HG03064 (cell line): ENCODE measurements around the gene MCM7.

Experiments used
- ATAC-seq: cut with Tn5 transposase; IDR thresholded peaks from one replicate; pipeline ENCODE4 v1.9.1; 2021; ENCODE audit warnings: low read depth; ENCODE audit not compliant: unreplicated experiment

MCM7 gene

DNA sequence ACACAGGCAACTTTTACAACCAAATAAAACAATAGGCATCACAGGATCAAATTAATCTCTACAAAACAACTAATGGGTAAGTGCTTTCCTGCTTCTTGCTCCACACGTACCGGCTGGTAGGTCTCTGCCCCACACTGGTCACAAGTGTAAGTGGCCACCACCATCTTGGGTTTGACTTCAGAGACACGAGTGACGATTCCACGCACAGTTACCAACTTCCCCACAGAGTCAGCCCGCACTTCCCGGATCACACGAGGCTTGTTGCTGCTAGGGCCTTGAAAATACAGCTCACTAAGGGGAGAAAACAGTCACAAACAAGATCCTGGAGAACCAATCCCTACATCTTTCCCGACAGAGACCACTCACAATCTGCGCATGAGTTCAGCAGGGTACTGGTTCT, 2.3 kb downstream of the MCM7 start:
- no peak for ATAC-seq

DNA sequence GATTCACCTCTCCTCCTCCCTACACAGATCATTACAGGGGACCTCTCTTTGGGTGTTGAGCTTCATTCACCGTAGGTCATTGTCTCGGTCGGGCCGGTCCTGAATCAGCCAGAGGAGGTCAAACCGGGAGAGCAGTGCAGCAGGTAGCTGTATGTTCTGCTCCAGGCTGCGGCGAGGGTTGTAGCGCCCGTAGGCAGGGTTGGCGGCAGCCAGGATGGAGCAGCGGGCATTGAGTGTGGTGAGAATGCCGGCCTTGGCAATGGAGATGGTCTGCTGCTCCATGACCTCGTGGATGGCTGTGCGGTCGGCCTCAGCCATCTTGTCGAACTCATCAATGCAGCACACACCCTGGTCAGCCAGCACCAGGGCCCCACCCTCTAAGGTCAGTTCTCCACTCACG, 5.5 kb downstream of the MCM7 start:
- ATAC-seq, result no peak

DNA sequence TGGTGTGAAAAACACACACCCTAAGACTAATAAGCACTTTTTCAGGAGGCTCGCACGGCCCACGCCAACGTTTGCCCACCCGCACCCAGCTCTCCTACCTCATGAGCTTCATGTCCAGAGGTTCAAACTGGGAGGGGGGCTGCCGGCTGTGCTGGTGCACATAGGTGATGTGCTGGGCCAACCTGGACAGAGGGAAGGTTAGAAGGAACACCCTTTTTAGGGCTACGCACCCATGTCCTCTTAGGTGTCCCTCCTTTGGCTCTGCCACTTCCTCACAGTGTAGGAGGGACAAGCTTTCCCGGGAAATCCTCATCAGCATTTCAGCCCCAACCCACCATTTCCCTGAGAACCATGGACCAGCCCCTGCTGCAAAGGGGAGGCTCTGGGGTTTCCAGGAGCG, 5.9 kb downstream of the MCM7 start:
- ATAC-seq, result no peak

DNA sequence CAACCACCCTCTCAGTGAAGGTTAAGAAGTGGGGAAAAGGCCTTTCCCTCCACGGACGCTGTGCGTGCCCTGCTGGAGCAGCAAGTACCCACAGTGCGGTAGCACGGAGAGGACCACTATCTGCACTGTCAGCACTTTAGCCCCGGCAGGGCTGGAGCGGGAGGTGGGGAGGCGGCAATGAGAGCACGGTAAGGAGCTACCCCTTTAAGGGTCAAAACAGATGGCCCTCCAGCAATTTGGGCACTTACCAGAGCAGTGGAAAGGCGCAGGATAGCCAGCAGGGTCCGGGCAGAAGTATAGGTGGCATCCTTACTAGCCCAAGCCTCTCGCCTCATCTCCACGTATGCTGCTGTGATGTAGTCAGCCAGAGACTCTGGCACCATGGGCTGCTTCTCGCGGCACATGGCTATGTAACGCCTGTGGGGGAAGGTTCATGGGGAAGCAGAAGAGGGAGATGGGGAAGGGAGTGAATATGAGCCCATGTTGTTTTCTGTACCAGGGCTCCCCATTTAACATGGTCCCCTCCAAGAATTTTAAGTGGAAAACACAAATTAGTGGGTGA, 7.2 kb downstream of the MCM7 start:
- ATAC-seq, result no peak

DNA sequence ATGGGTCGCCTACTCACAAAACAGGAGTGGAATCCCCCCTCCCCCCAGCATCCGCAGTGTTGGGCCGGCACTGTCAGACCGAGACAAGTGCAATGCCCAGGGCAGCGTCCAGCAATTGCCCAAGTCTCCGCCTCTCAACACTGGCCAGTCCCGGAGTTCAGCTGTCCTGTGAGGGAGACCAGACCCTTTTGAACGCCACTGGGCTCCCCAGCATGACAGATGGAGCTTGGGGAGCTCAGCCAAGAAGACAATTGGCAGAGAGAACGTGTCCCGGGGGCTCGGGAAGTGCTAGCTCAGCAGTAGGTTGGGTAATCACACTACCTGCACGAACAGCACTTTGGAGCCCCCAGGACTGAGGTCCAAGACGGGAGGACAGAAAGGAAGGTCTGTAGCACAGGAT, 7.7 kb downstream of the MCM7 start:
- ATAC-seq, result no peak

DNA sequence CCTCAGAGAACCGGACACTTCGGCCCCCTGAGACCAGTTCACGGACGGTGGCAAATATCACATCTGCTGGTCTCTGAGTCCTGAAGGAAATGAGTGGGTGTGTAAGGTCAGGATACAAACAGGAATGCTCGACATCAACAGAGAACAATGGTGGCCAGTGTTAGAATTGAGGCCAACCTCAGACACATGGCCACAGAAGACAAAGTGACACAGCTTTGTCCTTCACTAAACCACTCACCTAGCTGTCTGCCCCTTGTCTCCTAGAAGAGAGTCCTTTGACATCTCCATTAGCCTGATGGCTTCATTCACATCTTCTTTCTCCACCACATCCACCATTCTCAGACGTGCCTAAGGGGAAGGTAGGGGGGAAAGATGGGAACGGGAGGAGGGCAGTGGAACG, 8.1 kb downstream of the MCM7 start:
- ATAC-seq, result no peak

DNA sequence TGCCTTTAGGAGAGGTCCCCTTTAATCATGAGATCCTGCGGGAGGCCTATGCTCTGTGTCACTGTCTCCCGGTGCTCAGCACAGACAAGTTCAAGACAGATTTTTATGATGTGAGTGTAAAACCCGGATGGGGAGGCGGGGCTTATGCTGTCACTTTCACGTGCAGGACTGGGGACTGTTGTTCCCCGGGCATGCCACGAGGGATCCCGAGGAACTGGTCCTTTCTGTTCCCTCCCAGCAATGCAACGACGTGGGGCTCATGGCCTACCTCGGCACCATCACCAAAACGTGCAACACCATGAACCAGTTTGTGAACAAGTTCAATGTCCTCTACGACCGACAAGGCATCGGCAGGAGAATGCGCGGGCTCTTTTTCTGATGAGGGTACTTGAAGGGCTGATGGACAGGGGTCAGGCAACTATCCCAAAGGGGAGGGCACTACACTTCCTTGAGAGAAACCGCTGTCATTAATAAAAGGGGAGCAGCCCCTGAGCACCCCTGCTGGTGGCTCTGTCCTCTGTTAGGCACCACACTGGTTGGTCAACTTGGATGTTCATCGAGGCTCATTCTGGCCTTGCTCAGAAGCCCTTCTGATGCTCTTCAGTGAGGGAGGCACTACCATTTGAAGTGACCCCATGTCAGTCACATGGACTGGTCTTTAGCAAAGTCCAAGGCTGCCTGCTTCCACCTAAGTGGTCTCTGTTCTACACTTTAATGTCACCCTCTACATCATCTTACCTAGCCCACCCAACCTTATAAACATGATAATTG, 9.6 kb downstream of the MCM7 start:
- ATAC-seq, result no peak

DNA sequence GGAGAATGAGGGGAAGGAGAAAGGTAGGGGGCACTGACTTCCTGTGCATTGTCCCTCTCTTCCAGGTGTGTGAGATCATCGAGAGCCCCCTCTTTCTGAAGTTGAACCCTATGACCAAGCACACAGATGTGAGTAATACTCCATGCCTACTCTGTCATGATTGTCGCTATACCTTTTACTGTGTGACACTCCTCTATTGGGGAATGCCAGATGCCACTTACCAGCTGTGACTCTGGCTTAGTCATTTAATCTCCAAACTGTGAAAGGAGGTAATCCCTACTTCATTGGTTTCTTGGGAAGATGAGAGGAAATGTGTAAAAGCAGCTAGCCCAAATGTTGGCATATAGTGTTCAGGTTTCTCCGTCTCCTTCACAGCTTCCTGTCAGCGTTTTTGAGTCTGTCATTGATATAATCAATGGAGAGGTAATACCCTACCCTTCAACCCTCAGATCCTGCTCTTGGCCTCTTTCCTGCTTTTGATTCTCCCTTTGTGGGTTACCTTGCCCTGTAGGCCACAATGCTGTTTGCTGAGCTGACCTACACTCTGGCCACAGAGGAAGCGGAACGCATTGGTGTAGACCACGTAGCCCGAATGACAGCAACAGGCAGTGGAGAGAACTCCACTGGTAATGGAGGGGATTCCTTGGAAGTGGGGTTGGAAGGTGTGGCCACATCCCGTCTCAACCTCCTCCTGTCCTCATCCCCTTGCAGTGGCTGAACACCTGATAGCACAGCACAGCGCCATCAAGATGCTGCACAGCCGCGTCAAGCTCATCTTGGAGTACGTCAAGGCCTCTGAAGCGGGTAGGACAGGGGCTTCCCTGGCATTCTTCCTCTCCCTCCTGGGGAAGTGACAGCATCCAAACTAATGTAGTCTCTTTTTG, 10.4 kb downstream of the MCM7 start:
- ATAC-seq, result no peak

DNA sequence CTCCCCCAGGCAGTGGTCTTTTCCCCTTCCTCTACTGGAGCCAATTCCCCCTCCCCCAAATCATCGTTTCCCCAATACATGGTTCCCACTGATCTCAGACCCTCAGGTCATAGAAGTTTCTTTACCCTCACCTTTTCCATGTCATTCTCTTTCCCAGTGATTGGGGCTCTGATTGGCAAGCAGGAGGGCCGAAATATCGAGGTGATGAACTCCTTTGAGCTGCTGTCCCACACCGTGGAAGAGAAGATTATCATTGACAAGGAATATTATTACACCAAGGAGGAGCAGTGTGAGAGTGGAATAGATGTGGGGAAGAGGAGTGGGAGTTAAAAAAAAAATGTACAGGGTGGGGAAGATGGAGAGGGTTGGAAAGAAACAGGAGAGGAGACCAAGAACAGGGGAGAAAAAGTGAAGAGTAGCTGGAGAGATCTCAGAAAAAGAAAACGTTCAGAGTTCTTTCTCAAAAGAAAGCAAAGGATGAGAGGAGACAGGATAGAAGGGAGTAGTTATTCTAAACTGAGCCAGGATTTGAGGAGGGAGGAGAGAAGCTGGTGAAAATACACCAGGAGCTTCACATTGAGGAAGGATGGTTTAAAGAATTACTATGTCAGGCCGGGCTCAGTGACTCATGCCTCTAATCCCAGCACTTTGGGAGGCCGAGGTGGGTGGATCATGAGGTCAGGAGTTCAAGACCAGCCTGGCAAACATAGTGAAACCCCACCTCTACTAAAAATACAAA, 11.6 kb downstream of the MCM7 start:
- ATAC-seq, result no peak

DNA sequence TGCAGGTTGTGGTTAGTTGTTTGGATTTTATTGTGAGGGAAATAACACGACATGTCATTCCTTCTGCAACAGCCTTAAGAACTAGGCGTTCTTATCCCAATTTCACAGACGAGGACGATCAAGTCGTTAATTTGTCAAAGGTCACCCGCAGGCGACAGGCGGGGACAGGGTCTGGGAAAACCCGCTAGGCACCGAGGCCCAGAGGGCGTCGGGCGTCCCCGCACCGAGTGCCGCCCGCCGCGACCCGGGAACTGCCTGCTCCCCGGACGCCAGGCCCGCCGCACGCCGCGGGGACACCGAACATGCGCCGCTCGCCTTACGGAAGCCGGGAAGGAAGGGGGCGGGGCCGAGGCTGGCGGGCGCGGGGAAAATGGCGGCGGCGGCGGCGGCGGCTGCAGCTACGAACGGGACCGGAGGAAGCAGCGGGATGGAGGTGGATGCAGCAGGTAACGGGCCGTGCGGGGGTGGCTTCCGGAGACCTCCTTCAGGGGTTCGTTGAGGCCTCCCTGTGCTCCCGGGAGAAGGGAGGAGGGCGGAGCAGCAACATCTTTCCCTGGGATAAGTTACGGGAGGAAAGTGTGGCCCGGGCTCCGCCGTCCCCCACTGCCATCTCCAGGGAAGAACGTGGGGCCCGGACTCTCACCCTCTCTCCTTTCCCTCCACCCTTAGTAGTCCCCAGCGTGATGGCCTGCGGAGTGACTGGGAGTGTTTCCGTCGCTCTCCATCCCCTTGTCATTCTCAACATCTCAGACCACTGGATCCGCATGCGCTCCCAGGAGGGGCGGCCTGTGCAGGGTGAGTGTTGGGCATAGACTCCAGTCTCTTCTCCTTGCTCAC, 12.4 kb downstream of the MCM7 start, which contains the start of gene COPS6:
Gene COPS6, plus strand, starts transcription at position 349 of the 837 bp plus-strand sequence. Its CDS starts 22 bp downstream, at position 371.
- ATAC-seq, result no peak

DNA sequence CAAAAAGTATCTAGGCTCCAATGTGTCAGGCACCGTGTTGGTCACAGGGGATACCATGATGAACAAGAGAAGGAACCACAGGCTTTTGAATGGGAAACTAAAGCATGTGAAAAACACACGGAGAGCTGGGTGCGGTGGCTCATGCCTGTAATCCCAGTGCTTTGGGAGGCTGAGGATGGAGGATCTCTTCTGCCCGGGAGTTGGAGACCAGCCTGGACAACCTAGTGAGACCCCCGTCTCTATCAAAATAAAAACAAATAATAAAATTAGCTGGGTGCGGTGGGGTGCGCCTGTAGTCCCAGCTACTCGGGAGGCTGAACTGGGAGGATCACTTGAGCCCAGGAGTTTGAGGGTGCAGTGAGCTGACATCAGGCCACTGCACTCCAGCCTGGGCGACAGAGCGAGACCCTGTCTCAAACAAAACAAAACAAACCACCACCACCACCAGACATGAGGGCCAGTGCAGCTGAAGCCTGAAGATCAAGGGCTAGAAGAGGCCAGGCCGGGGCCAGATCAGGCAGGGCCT, 13.0 kb downstream of the MCM7 start:
- ATAC-seq, result no peak

DNA sequence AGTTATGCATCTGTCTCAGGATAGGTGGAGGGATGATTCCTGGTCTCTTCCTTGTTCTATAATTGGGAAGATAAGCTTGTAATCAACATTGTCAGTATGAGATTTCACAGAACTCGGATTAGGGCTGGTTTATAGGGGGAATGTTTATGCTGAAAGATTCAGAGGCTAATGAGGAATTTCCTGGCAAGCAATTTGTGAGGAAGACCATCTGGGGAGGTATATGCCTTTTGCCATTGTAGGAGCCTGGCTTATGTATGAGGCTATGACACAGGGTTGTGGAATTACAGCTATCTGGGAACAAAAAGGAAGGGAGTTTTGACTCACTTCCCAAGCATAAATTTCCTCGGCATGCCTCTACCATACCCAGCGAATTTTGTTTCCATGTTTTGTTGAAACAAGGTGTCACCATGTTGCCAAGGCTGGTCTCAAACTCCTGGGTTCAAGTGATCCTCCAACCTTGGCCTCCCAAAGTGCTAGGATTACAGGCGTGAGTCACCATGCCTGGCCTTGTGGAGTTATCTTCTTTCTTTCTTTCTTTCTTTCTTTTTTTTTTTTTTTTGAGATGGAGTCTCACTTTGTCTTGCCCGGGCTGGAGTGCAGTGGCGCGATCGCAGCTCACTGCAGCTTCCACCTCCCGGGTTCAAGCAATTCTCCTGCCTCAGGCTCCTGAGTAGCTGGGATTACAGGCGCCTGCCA, 14.0 kb downstream of the MCM7 start:
- no peak for ATAC-seq

DNA sequence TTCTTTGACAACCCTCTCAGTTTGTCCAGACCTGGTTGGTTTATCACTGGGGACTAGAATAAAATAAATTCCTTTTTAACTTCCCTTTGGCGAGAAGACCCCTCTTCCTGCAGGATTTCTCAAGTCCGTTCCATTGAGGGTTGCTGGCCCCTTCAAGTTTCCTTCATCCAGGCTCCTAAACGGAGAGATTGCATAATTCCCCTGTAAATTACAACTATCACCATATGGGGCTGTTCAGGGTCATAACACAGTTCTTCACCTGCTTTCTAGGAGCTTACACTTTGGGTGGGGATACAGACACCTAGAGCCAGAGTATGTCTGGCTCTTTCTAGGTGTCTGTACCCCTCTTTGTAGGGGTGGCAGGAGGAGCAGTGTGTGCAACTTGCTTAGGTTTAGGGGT, 15.7 kb downstream of the MCM7 start:
- no peak for ATAC-seq

DNA sequence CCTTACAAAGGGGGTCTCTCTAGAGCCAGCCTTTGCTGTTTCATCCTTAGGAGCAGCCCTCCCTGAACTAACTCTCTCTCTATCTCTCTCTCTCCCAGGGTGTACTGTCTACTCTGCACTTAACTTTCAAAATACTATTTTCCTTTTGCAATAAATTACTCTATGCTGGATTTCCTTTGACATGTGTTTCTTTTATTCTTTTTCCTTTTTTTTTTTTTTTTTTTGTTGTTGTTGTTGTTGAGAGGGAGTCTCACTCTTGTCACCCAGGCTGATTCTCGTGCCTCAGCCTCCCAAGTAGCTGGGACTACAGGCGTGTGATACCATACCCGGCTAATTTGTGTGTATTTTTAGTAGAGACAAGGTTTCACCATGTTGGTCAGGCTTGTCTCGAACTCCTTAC, 18.2 kb downstream of the MCM7 start:
- no peak for ATAC-seq

DNA sequence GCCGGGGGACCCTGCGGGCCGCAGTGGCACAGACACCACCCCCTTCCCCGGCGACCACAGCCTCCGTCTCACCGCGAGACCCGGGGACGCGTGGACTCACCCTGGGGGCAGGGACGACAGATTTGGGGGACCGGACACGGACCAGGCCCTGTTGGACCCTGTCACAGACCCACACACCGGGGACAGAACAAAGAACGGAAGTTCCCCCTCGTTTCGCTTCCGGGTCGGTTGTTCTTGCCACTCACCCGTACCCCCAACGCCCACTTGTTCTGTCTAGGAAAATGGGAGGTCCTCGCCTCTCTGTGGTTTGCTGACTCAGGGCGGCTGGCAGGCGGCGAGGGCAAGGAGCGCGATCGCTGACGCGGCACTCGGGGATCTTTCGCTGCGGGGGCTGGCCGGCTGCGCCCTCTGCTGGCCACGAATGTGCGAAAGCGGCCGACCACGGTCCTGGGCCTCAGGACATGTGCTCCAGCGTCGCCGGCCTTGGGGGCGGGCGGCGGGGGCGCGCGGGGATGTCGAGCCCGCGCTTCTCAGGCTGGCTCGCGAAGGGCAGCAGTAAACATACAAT, 19.6 kb downstream of the MCM7 start, which contains the start of gene ZNF3:
Gene ZNF3, minus strand, starts transcription at position 189 of the 568 bp plus-strand sequence. CDS start 4,366 bp downstream, outside the sequence.
- ATAC-seq, result peak; percentile 75

DNA sequence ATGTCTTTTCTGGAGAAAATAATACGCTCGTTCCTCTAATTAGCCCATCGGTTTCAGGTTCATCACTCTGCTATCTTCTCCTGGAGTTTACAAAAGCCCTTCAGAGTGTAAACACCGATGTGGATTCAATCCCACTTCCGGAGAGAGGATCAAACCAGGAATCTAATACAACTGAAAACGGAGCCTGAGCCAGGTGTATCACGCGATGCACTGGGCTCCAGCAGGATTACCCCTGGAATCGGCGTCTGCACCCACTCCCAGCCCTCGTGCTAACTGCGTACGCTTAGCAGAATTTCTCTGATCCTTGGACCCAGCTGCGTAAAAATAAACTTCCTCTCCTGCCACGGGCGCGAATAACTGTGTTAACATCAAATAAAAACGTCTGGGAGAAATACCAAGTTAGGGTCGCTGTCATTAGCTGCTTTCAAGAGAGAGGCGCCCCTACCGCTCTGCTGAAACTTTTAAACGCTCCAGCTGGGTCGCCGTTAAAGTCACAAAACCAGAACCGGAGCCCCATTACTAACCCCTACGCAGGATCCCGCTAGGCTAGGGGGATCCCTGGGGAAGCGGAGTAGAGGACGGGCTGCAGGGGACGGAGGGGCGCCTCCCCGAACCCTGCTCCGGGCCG, 20.2 kb downstream of the MCM7 start:
- peak; percentile 5 for ATAC-seq

DNA sequence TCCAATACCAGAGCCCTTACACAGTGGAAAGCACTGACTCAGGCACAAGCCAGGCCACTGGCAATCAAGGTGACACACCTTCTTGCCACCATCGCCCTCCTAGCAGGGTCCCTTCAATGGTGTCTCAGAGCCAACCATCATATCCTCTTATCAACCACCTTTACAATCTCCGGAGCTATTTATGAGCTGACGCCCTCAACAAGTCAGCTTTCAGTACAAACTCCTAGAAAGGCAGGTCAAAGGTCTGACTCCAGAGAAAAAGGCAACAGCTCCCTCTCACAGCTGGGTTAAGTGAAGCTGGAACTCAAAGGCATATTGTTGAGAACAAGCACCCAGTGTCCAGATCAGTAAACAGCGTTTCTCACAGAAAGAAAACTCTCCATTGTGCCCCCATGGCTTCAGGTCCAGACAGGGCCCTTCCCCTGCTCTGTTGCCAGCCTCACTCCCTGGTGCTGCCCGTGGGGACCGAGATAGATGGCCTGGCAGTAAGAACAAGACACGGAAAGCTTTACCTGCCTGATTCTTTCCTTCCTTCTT, 22.1 kb downstream of the MCM7 start:
- no peak for ATAC-seq

DNA sequence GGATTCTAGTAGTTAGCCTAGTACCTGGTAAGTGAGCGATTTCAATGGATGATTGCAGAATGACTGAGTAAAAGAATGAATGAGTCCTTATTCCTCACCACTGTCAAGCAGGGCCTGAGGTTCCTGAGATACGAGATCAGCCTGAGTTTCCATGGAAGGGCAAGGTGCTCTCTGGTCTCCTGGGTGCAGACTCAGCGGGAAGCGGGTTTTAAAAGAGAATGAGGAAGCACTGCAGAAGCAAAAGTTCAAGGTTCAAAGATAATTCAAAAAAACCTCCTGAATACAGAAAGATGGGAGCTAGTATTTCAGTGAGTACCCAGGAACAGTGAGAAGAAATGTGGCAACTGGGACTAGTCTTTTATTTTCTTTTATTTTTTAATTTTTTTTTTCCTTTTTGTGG, 24.0 kb downstream of the MCM7 start:
- ATAC-seq, result no peak
